Skin epidermis (tissue), 12 donors: ENCODE results near the gene TRMT2B.
"Not testable (repeated sequence)": the region's sequence is repeated elsewhere in the genome, so short reads cannot be mapped to it uniquely, and the experiment has no call there.

Experiments used
- H3K27ac ChIP-seq, 21 experiments: fragments of 200-600 bp; sonication (generic) in 11 of 21; one replicate each; pipeline ENCODE4 v1.5.0; 2020; ENCODE audit warnings: mild to moderate bottlenecking in 3 of 21, inconsistent platforms in 2 of 21, moderate library complexity in 2 of 21
- H3K4me3 ChIP-seq, 7 experiments: fragments of 200-600 bp; sonication (generic) in 2 of 7; one replicate each; pipeline ENCODE4 v1.5.0; 2020; ENCODE audit warnings: inconsistent platforms in 2 of 7, mild to moderate bottlenecking in 2 of 7, moderate library complexity in 1 of 7

Gene TRMT2B

GRCh38 chrX:101012031-101012430 is 39.9 kb downstream of the TRMT2B start:
- not testable (repeated sequence) for H3K4me3 ChIP-seq, H3K27ac ChIP-seq

- no peak overlapping the region for H3K27ac ChIP-seq
- no peak overlapping the region for H3K4me3 ChIP-seq
Observed at GRCh38 chrX:101009090-101009489, 42.8 kb downstream of the TRMT2B start.

GRCh38 chrX:100999451-100999850 is 52.5 kb downstream of the TRMT2B start:
- H3K4me3 ChIP-seq: no peak overlapping the region
- no peak overlapping the region for H3K27ac ChIP-seq

GRCh38 chrX:100995469-100995868 is 56.4 kb downstream of the TRMT2B start:
- H3K27ac ChIP-seq: peak overlapping the region in 1 of 21 experiments; percentile 25

GRCh38 chrX:100994352-100995281 is 57.3 kb downstream of the TRMT2B start:
- peak overlapping the region in 4 of 21 experiments; percentile 14 to 45 (median 32) for H3K27ac ChIP-seq
- H3K4me3 ChIP-seq: no peak overlapping the region

More at GRCh38 chrX:100995469-100995868, 56.4 kb downstream of the TRMT2B start:
- H3K4me3 ChIP-seq: no peak overlapping the region

GRCh38 chrX:100990139-100990538 is 61.8 kb downstream of the TRMT2B start:
- no peak overlapping the region for H3K4me3 ChIP-seq
- H3K27ac ChIP-seq: no peak overlapping the region

- Histone ChIP-seq H3K27ac (no peak overlapping the region), H3K4me3 (no peak overlapping the region)
Observed at GRCh38 chrX:100984818-100985217, 67.1 kb downstream of the TRMT2B start.

GRCh38 chrX:100981498-100981845 is 70.4 kb downstream of the TRMT2B start:
- not testable (repeated sequence) for H3K4me3 ChIP-seq, H3K27ac ChIP-seq

GRCh38 chrX:100980608-100981497 is 71.1 kb downstream of the TRMT2B start:
- no peak overlapping the region for H3K4me3 ChIP-seq
- H3K27ac ChIP-seq: no peak overlapping the region

GRCh38 chrX:100979881-100980607 is 71.9 kb downstream of the TRMT2B start:
- no peak overlapping the region for H3K27ac ChIP-seq
- no peak overlapping the region for H3K4me3 ChIP-seq

GRCh38 chrX:100976211-100976610 is 75.7 kb downstream of the TRMT2B start:
- H3K27ac ChIP-seq: no peak overlapping the region
- no peak overlapping the region for H3K4me3 ChIP-seq

- H3K27ac ChIP-seq: no peak overlapping the region
Observed at GRCh38 chrX:100975212-100975611, 76.7 kb downstream of the TRMT2B start.

GRCh38 chrX:100973411-100973810 is 78.5 kb downstream of the TRMT2B start:
- H3K4me3 ChIP-seq: no peak overlapping the region
- H3K27ac ChIP-seq: no peak overlapping the region

More at GRCh38 chrX:100975212-100975611, 76.7 kb downstream of the TRMT2B start:
- H3K4me3 ChIP-seq: no peak overlapping the region

- Histone ChIP-seq H3K4me3 (no peak overlapping the region), H3K27ac (no peak overlapping the region)
Observed at GRCh38 chrX:100969936-100970335, 82.0 kb downstream of the TRMT2B start.

GRCh38 chrX:100969408-100969807 is 82.5 kb downstream of the TRMT2B start, which contains the start of gene ARL13A:
ARL13A (plus strand) TSS chrX:100969708; CDS start chrX:100973690, 3,982 bp downstream.
- Histone ChIP-seq H3K27ac (no peak within 1 kb of the TSS), H3K4me3 (no peak within 1 kb of the TSS)

- Histone ChIP-seq H3K27ac (no peak overlapping the region), H3K4me3 (no peak overlapping the region)
Observed at GRCh38 chrX:100964362-100964761, 87.5 kb downstream of the TRMT2B start.

- no peak overlapping the region for H3K4me3 ChIP-seq
- H3K27ac ChIP-seq: no peak overlapping the region
Observed at GRCh38 chrX:100962811-100963210, 89.1 kb downstream of the TRMT2B start.
